ENCODE results near the gene OBSCN.

Gene OBSCN

DNA sequence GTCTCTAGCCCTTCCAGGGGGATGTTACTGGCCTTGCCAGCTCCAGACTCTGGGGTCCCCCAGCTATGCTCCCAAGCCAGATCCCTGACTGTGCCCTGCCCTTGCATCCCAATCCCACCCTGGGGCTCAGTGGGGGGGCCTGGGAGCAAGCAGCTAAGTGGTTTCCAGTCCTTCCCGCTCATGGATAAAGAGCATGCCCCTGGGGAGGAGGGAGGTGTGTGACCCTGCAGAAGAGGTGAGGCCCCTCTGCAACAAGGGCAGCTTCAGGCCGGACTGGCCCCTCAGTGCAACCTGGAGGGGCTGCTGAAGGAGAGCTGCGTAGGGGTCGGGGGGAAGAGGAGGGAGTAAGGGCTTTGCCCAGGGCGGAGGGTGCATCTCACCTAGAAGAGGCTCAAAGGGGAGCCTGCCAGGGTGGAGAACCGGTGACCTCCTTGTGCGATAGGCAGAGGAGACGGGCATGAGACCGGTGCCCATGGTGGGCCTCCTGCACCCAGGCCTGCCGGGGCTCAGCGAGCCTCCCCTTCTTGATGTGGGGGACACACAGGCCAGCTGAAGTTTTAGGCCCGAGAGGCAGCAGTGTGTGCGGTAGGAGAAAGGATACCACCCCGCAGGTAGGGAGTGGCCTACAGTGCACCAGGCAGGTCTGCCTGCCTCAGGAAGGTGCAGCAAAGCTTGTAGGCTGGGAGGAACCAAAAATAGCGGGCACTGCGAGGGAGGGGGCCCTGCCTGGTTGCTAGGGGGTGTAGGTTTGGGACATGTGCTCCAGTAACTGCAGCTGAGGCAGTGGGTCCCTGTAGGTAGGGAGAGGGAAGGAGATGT, 3.1 kb downstream of the OBSCN start:
- Histone ChIP-seq H3K27me3 (ENCODE audit: control insufficient read depth, insufficient read depth, low read length) (peaks cover 14% of the 10 kb centered on the region), H3K36me3 (ENCODE audit: control insufficient read depth, insufficient read depth, low read length) (peaks cover 12% of the 10 kb centered on the region), H3K9ac (ENCODE audit: low read depth, low read length) (no peak overlapping the region), H3K4me1 (ENCODE audit: control insufficient read depth, insufficient read depth, low read length) (no peaks in the 10 kb centered on the region), H3K9me3 (ENCODE audit: control insufficient read depth, insufficient read depth, low read length) (no peaks in the 10 kb centered on the region), H3K4me3 (ENCODE audit: low read depth, low read length) (no peak overlapping the region), H3K27ac (ENCODE audit: low read depth, low read length) (no peak overlapping the region)

GRCh38 chr1:228211531-228212414, 3.9 kb downstream of the OBSCN start:
- Histone ChIP-seq H3K4me1 (ENCODE audit: control insufficient read depth, insufficient read depth, low read length) (no peaks in the 10 kb centered on the region), H3K4me3 (ENCODE audit: low read depth, low read length) (peak overlapping the region; percentile 91; the same call in 1 of the 2 replicates), H3K36me3 (ENCODE audit: control insufficient read depth, insufficient read depth, low read length) (peaks cover 20% of the 10 kb centered on the region), H3K27me3 (ENCODE audit: control insufficient read depth, insufficient read depth, low read length) (peaks cover 11% of the 10 kb centered on the region; the same call in 1 of the 2 replicates), H3K27ac (ENCODE audit: low read depth, low read length) (no peak overlapping the region), H3K9me3 (ENCODE audit: control insufficient read depth, insufficient read depth, low read length) (no peaks in the 10 kb centered on the region), H3K9ac (ENCODE audit: low read depth, low read length) (no peak overlapping the region)

DNA sequence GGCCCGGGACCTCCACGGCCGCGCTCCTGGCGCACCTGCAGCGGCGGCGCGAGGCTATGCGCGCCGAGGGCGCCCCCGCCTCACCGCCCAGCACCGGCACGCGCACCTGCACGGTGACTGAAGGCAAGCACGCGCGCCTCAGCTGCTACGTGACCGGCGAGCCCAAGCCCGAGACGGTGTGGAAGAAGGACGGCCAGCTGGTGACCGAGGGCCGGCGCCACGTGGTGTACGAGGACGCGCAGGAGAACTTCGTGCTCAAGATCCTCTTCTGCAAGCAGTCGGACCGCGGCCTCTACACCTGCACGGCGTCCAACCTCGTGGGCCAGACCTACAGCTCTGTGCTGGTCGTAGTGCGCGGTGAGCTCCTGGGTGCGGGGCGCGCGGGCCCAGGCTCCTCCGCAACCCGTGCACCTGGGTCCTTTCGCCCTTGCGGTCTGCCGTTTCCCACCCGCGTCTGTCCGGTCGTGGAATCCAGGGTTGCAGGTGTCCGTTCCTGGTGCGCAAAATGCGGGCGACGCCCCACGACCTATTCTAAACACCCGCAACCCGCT, 4.6 kb downstream of the OBSCN start:
- Histone ChIP-seq H3K27ac (ENCODE audit: low read depth, low read length) (no peak overlapping the region), H3K4me3 (ENCODE audit: low read depth, low read length) (peak overlapping the region; percentile 91), H3K4me1 (ENCODE audit: control insufficient read depth, insufficient read depth, low read length) (no peaks in the 10 kb centered on the region), H3K9ac (ENCODE audit: low read depth, low read length) (no peak overlapping the region), H3K36me3 (ENCODE audit: control insufficient read depth, insufficient read depth, low read length) (peaks cover 27% of the 10 kb centered on the region), H3K27me3 (ENCODE audit: control insufficient read depth, insufficient read depth, low read length) (peaks cover 11% of the 10 kb centered on the region; the same call in 1 of the 2 replicates), H3K9me3 (ENCODE audit: control insufficient read depth, insufficient read depth, low read length) (no peaks in the 10 kb centered on the region)

DNA sequence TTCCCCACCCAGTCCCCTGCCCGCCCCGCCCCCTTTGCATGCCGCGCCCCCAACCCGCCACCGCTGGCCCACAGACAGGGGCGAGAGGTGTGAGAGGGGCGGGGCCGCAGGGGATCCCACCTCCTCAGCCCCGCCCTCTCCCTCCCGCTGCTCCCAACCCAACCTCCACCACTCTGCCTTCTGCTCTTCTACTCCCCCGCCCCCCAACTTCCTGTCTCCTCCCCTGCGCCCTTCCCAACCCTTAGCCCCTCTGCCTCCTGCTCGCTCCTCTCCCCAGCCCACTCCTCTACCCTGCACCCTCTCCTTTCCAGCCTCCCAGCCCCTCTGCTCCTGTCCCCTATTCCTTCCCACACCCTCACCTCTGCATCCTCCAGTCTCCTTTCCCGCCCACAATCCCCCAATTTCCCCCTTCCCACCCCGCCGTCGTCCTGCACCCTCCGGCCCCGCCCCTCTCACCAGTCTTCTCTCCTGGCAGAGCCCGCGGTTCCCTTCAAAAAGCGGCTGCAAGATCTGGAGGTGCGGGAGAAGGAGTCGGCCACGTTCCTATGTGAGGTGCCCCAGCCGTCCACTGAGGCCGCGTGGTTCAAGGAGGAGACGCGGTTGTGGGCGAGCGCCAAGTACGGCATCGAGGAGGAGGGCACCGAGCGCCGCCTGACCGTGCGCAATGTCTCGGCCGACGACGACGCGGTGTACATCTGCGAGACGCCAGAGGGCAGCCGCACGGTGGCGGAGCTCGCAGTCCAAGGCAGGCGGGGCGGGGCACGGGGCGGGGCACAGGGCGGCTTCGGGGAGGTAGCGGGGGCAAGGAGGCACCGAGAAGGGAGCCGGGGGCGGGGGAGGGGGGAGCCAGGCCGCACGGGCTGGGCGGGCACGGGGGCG, 5.4 kb downstream of the OBSCN start:
- Histone ChIP-seq H3K36me3 (ENCODE audit: control insufficient read depth, insufficient read depth, low read length) (peaks cover 34% of the 10 kb centered on the region), H3K4me3 (ENCODE audit: low read depth, low read length) (peak overlapping the region; percentile 91), H3K27ac (ENCODE audit: low read depth, low read length) (peak overlapping the region; percentile 87), H3K9me3 (ENCODE audit: control insufficient read depth, insufficient read depth, low read length) (no peaks in the 10 kb centered on the region), H3K27me3 (ENCODE audit: control insufficient read depth, insufficient read depth, low read length) (peaks cover 11% of the 10 kb centered on the region; the same call in 1 of the 2 replicates), H3K4me1 (ENCODE audit: control insufficient read depth, insufficient read depth, low read length) (no peaks in the 10 kb centered on the region), H3K9ac (ENCODE audit: low read depth, low read length) (peak overlapping the region; percentile 63; the same call in 1 of the 2 replicates)

- no peaks in the 10 kb centered on the region for H3K9me3 ChIP-seq (ENCODE audit: control insufficient read depth, insufficient read depth, low read length)
- peaks cover 11% of the 10 kb centered on the region; the same call in 1 of the 2 replicates for H3K27me3 ChIP-seq (ENCODE audit: control insufficient read depth, insufficient read depth, low read length)
- H3K36me3 ChIP-seq (ENCODE audit: control insufficient read depth, insufficient read depth, low read length): peaks cover 44% of the 10 kb centered on the region
- no peak overlapping the region for H3K27ac ChIP-seq (ENCODE audit: low read depth, low read length)
- H3K4me1 ChIP-seq (ENCODE audit: control insufficient read depth, insufficient read depth, low read length): no peaks in the 10 kb centered on the region
- H3K9ac ChIP-seq (ENCODE audit: low read depth, low read length): no peak overlapping the region; the same call in 1 of the 2 replicates
- H3K4me3 ChIP-seq (ENCODE audit: low read depth, low read length): peak overlapping the region; percentile 65
These were observed 6.3 kb downstream of the OBSCN start for GRCh38 chr1:228213917-228214808.

- H3K27ac ChIP-seq (ENCODE audit: low read depth, low read length): no peak overlapping the region
- H3K4me1 ChIP-seq (ENCODE audit: control insufficient read depth, insufficient read depth, low read length): no peaks in the 10 kb centered on the region
- no peaks in the 10 kb centered on the region for H3K9me3 ChIP-seq (ENCODE audit: control insufficient read depth, insufficient read depth, low read length)
- H3K36me3 ChIP-seq (ENCODE audit: control insufficient read depth, insufficient read depth, low read length): peaks cover 53% of the 10 kb centered on the region
- no peak overlapping the region for H3K9ac ChIP-seq (ENCODE audit: low read depth, low read length)
- peaks cover 11% of the 10 kb centered on the region; the same call in 1 of the 2 replicates for H3K27me3 ChIP-seq (ENCODE audit: control insufficient read depth, insufficient read depth, low read length)
- no peak overlapping the region for H3K4me3 ChIP-seq (ENCODE audit: low read depth, low read length)
These were observed 7.2 kb downstream of the OBSCN start for GRCh38 chr1:228214921-228215662.

DNA sequence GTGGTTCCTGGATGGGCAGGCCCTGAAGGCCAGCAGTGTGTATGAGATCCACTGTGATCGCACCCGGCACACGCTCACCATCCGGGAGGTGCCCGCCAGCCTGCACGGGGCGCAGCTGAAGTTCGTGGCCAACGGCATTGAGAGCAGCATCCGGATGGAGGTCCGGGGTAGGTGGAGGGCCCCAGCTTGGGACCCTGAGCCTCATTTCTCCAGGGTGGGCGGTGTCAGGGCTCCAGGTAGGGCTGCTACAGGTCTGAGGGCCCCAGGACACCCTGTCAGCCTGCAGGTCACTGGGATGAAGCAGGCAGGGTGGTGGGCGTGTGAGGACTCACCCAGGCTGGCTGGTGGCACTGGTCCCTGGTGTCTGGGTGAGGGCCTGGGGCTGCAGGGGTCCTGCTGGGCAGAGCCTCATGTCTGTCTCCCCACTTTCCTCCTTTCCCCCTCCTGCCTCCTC, 7.8 kb downstream of the OBSCN start:
- Histone ChIP-seq H3K36me3 (ENCODE audit: control insufficient read depth, insufficient read depth, low read length) (peaks cover 58% of the 10 kb centered on the region), H3K27ac (ENCODE audit: low read depth, low read length) (no peak overlapping the region), H3K27me3 (ENCODE audit: control insufficient read depth, insufficient read depth, low read length) (peaks cover 11% of the 10 kb centered on the region; the same call in 1 of the 2 replicates), H3K4me1 (ENCODE audit: control insufficient read depth, insufficient read depth, low read length) (no peaks in the 10 kb centered on the region), H3K4me3 (ENCODE audit: low read depth, low read length) (no peak overlapping the region), H3K9ac (ENCODE audit: low read depth, low read length) (no peak overlapping the region), H3K9me3 (ENCODE audit: control insufficient read depth, insufficient read depth, low read length) (no peaks in the 10 kb centered on the region)

DNA sequence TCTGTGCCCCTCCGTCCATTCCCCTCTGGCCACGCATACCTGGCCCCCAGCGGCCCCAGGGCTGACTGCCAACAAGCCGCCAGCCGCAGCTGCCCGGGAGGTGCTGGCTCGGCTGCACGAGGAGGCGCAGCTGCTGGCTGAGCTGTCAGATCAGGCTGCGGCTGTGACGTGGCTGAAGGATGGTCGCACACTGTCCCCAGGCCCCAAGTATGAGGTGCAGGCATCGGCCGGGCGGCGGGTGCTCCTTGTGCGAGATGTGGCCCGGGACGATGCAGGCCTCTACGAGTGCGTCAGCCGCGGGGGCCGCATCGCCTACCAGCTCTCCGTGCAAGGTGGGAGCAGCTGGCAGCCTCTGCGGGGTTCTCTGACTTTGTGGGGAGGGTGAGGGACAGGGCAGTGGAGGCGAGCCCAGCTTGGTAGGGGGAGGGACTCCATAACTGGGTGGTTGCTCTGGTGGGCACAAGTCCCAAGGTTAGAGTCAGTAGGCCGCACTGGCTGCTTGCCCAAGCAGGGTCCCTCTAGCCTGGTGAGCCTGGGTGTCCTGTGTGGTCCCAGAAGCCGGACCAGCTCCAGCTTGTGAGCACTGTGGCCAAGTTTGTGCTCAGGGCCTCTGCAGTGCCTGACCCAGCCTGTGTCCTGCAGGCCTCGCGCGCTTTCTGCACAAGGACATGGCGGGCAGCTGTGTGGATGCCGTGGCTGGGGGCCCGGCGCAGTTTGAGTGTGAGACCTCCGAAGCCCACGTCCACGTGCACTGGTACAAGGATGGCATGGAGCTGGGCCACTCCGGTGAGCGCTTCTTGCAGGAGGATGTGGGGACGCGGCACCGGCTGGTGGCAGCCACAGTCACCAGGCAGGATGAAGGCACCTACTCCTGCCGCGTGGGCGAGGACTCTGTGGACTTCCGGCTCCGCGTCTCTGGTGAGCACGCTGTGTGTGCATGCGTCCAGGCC, 8.8 kb downstream of the OBSCN start:
- no peak overlapping the region for H3K27ac ChIP-seq (ENCODE audit: low read depth, low read length)
- H3K27me3 ChIP-seq (ENCODE audit: control insufficient read depth, insufficient read depth, low read length): peaks cover 8% of the 10 kb centered on the region; the same call in 1 of the 2 replicates
- H3K9ac ChIP-seq (ENCODE audit: low read depth, low read length): no peak overlapping the region
- peaks cover 60% of the 10 kb centered on the region for H3K36me3 ChIP-seq (ENCODE audit: control insufficient read depth, insufficient read depth, low read length)
- no peaks in the 10 kb centered on the region for H3K4me1 ChIP-seq (ENCODE audit: control insufficient read depth, insufficient read depth, low read length)
- no peak overlapping the region for H3K4me3 ChIP-seq (ENCODE audit: low read depth, low read length)
- no peaks in the 10 kb centered on the region for H3K9me3 ChIP-seq (ENCODE audit: control insufficient read depth, insufficient read depth, low read length)

Measured in HUES48 (cell line).